ENCODE data around the gene LRMDA.

DNA sequence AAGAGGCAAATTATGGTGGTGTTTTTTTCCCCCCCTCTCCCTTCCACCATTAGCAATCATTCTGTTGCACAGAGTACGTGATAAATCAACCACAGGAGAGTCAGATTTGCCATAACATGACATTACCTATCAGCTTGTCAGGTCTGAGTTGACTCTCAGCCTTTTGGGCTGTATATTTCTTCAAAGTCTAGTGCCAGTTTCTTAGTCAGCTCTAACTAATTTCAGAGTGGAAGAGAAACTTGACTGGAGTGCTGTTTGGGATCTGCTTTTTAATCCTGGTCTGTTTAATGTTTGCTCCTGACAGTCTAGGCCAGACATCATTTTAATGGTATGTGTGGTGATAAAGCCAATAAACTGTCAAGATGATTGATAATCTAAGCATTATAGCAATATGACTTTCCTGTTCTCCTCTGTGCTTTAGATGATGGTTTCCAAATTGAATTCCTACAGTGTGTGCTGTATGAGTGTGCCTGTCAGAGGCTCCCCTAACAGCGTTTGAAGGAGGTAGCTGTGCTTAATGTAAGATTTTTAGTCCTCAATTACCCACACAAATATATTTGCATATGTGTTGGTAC, 76.9 kb downstream of the LRMDA start:
- TF ChIP-seq ZNF157 (tag by site-specific recombination; IDR thresholded peaks at IDR 0.05), result no peak
- no peak for TF ChIP-seq ZNF549 (tag by site-specific recombination; IDR thresholded peaks at IDR 0.05)
- peak; percentile 95 for TF ChIP-seq ZBTB17 (tag by site-specific recombination; IDR thresholded peaks at IDR 0.05)
- no peak for TF ChIP-seq ZNF274 (IDR thresholded peaks at IDR 0.05; ENCODE audit: low read length)
- TF ChIP-seq ZNF274 (tag by site-specific recombination; IDR thresholded peaks at IDR 0.05; ENCODE audit: borderline replicate concordance), result no peak
- TF ChIP-seq CTCF (tag by site-specific recombination; IDR thresholded peaks at IDR 0.05), result no peak
- no peak for TF ChIP-seq ZNF239 (tag by site-specific recombination; IDR thresholded peaks at IDR 0.05)
- TF ChIP-seq ZBTB44 (tag by site-specific recombination; IDR thresholded peaks at IDR 0.05), result 0 out of 2 replicates have a peak, but pooled peaks have one; percentile 2
- no peak for TF ChIP-seq ZNF623 (tag by site-specific recombination; IDR thresholded peaks at IDR 0.05)
